Measurements from ENCODE around the gene SPTBN1.
A peak's percentile ranks its signal among the peaks of the same experiment; 100 is the strongest.

The SPTBN1 gene

DNA sequence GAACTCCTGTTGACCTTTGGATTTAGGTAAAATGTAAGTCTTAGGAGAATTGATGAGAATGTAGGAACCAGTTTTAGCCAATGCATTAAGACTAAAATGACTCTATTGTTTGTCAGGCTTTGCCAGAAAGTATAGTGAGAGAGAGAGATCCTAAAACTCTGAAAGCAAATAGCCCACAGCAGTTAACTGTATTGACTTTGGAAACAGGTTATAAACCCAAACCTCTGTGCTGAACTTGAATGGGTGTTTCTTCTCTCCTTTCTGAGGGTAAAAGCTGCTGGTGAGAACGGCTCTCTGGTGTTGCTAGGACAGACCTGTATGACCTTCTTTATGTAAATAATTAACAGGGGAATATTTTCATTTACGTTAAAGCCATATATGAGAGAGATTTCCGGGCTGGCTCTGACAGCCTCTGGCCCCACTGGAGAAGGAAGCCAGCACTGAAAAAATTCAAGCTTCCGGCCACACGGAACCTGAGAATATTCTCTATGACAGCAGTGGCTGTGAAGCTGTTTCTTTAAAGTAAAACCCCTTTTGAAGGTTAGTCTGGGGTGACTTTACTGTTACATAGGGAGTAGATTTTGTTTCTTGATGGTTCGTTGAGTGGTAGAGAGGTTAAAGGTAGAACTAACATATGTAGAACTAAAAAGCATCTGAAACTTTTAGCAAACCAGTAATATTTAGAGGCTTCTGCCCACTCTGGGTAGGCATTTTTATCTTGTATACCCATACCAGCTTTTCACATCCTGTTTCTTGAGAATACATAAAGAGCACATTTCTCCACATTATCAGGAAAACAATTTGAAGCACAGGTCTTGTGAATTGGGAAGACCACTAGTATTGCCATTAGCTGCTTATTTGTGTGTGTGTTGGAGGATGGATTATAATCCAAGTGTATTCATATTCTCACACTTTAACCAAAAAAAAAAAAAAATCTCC is 123.8 kb downstream of the SPTBN1 start:
- Histone ChIP-seq H4K91ac (ENCODE audit: low read depth, low read length) (no peak overlapping the region), H3K79me2 (ENCODE audit: control insufficient read depth, insufficient read depth, low read length, poor library complexity) (peaks cover 3% of the 10 kb centered on the region), H3K36me3 (ENCODE audit: control insufficient read depth in 1 of 2, insufficient read depth in 2 of 2, low read length in 2 of 2) (no peaks in the 10 kb centered on the region), H3K4ac (ENCODE audit: low read depth, low read length) (peak overlapping the region; percentile 52), H2BK5ac (ENCODE audit: low read depth, low read length, poor library complexity) (no peak overlapping the region), H4K8ac (ENCODE audit: low read depth, low read length) (no peak overlapping the region), H3K4me3 (ENCODE audit: low read depth, low read length) (no peak overlapping the region), H3K18ac (ENCODE audit: low read length) (no peak overlapping the region), H2BK12ac (ENCODE audit: low read length) (no peak overlapping the region), H2AFZ (ENCODE audit: insufficient read depth, low read length, poor library complexity) (no peak overlapping the region), H3K9ac (ENCODE audit: low read length) (no peak overlapping the region), H3K4me2 (ENCODE audit: low read length) (no peak overlapping the region), H3K4me1 (ENCODE audit: control insufficient read depth in 1 of 2, insufficient read depth in 2 of 2, low read length in 2 of 2) (peaks cover 0 to 3% of the 10 kb centered on the region in 2 experiments), H3K14ac (ENCODE audit: low read length) (no peak overlapping the region), H3K79me1 (ENCODE audit: low read length) (no peaks in the 10 kb centered on the region), H2AK5ac (ENCODE audit: low read length) (no peak overlapping the region), H2BK120ac (ENCODE audit: insufficient read depth, low read length, poor library complexity) (no peak overlapping the region), H4K12ac (ENCODE audit: low read depth, low read length) (no peak overlapping the region), H3K9me3 (ENCODE audit: insufficient read depth, low read depth, low read length) (no peaks in the 10 kb centered on the region), H3K23ac (ENCODE audit: low read length) (no peak overlapping the region), H3K27ac (ENCODE audit: low read depth, low read length) (no peak overlapping the region), H3K27me3 (ENCODE audit: insufficient read depth, low read length) (no peaks in the 10 kb centered on the region)
- no CpG with 5 or more reads among the region's 6 CpGs for WGBS (ENCODE audit: extremely low coverage, insufficient coverage, insufficient read length)
- no peak for DNase-seq

DNA sequence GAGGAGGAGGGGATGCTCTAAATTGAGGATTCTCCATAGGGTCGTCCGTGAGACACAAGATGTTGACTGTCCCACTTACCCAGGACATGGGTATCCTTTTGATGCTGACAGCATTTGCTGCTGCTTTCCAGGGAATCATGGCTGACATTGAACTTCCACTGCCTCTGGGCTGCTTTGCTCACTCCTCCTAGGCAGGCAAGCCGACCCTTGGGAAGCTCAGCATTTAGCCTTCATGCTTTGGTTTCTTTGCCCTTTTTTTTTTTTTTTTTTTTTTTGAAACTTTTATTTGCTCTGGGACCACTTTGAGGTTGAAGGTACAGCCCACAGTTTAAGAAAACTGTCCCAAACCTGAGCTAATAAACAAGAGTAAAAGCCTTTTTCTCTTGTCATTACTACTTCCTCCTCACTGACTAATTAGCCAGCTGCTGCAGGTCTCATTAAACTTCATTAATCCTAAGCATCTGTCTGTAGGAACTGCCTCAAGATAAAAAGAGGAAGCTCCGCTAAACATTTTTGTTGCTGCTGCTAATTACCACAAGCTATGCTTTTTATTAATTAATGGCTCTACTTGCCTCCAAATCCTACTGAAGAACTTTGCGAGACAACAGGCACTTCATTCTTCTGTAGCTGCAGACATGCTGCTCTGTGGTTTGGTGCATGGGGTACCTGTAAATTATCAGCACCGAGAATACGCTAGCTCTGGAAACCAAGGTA is 125.4 kb downstream of the SPTBN1 start:
- H3K4me3 ChIP-seq (ENCODE audit: low read depth, low read length): no peak overlapping the region
- H4K8ac ChIP-seq (ENCODE audit: low read depth, low read length): no peak overlapping the region
- H3K18ac ChIP-seq (ENCODE audit: low read length): no peak overlapping the region
- no peak overlapping the region for H3K14ac ChIP-seq (ENCODE audit: low read length)
- no peaks in the 10 kb centered on the region for H3K79me1 ChIP-seq (ENCODE audit: low read length)
- H2AK5ac ChIP-seq (ENCODE audit: low read length): no peak overlapping the region
- no peak overlapping the region for H2BK12ac ChIP-seq (ENCODE audit: low read length)
- no peak overlapping the region for H2BK120ac ChIP-seq (ENCODE audit: insufficient read depth, low read length, poor library complexity)
- no peak overlapping the region for H4K91ac ChIP-seq (ENCODE audit: low read depth, low read length)
- H3K27ac ChIP-seq (ENCODE audit: low read depth, low read length): no peak overlapping the region
- no peak overlapping the region for H3K4me2 ChIP-seq (ENCODE audit: low read length)
- H3K36me3 ChIP-seq (ENCODE audit: control insufficient read depth in 1 of 2, insufficient read depth in 2 of 2, low read length in 2 of 2): no peaks in the 10 kb centered on the region
- H4K12ac ChIP-seq (ENCODE audit: low read depth, low read length): no peak overlapping the region
- no peaks in the 10 kb centered on the region for H3K9me3 ChIP-seq (ENCODE audit: insufficient read depth, low read depth, low read length)
- no peaks in the 10 kb centered on the region for H3K27me3 ChIP-seq (ENCODE audit: insufficient read depth, low read length)
- no peak for DNase-seq
- no peak overlapping the region for H3K9ac ChIP-seq (ENCODE audit: low read length)
- no CpG with 5 or more reads among the region's 7 CpGs for WGBS (ENCODE audit: extremely low coverage, insufficient coverage, insufficient read length)
- H3K4me1 ChIP-seq (ENCODE audit: control insufficient read depth in 1 of 2, insufficient read depth in 2 of 2, low read length in 2 of 2): no peaks in the 10 kb centered on the region
- no peak overlapping the region for H2AFZ ChIP-seq (ENCODE audit: insufficient read depth, low read length, poor library complexity)
- H3K23ac ChIP-seq (ENCODE audit: low read length): no peak overlapping the region
- peaks cover 3% of the 10 kb centered on the region for H3K79me2 ChIP-seq (ENCODE audit: control insufficient read depth, insufficient read depth, low read length, poor library complexity)
- no peak overlapping the region for H2BK5ac ChIP-seq (ENCODE audit: low read depth, low read length, poor library complexity)
- H3K4ac ChIP-seq (ENCODE audit: low read depth, low read length): peak overlapping the region; percentile 47

DNA sequence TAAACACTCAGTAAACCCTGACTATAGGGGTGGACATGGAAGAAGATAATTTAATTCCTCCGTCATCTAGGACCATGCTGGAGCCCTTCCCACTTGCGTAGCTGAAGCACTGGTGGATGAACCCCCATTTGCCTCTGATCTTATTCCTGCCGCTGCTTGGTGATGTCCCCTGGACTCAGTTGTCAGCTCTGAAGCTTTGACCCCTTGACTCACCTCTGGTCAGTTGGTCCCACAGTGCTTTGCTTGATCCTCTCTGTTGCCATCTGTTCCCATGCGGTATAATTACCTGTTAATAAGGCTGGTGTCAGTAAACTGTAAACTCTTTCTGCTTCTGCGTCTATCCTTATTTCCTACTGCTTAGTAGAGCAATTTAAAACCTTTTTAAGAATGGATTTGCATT is 126.9 kb downstream of the SPTBN1 start:
- Histone ChIP-seq H3K9ac (ENCODE audit: low read length) (no peak overlapping the region), H3K9me3 (ENCODE audit: insufficient read depth, low read depth, low read length) (no peaks in the 10 kb centered on the region), H2AK5ac (ENCODE audit: low read length) (no peak overlapping the region), H3K27me3 (ENCODE audit: insufficient read depth, low read length) (no peaks in the 10 kb centered on the region), H3K14ac (ENCODE audit: low read length) (no peak overlapping the region), H3K36me3 (ENCODE audit: control insufficient read depth in 1 of 2, insufficient read depth in 2 of 2, low read length in 2 of 2) (peaks cover 0 to 2% of the 10 kb centered on the region in 2 experiments), H3K18ac (ENCODE audit: low read length) (no peak overlapping the region), H3K4me1 (ENCODE audit: control insufficient read depth in 1 of 2, insufficient read depth in 2 of 2, low read length in 2 of 2) (no peaks in the 10 kb centered on the region), H2BK5ac (ENCODE audit: low read depth, low read length, poor library complexity) (no peak overlapping the region), H3K23ac (ENCODE audit: low read length) (no peak overlapping the region), H2BK12ac (ENCODE audit: low read length) (no peak overlapping the region), H3K4ac (ENCODE audit: low read depth, low read length) (peak overlapping the region; percentile 30), H3K79me2 (ENCODE audit: control insufficient read depth, insufficient read depth, low read length, poor library complexity) (peaks cover 3% of the 10 kb centered on the region), H2AFZ (ENCODE audit: insufficient read depth, low read length, poor library complexity) (peak overlapping the region; percentile 51), H4K91ac (ENCODE audit: low read depth, low read length) (no peak overlapping the region), H2BK120ac (ENCODE audit: insufficient read depth, low read length, poor library complexity) (no peak overlapping the region), H3K4me2 (ENCODE audit: low read length) (no peak overlapping the region), H3K27ac (ENCODE audit: low read depth, low read length) (no peak overlapping the region), H4K12ac (ENCODE audit: low read depth, low read length) (no peak overlapping the region), H3K4me3 (ENCODE audit: low read depth, low read length) (no peak overlapping the region), H3K79me1 (ENCODE audit: low read length) (no peaks in the 10 kb centered on the region), H4K8ac (ENCODE audit: low read depth, low read length) (no peak overlapping the region)
- DNase-seq: no peak
- no CpG with 5 or more reads among the region's 5 CpGs for WGBS (ENCODE audit: extremely low coverage, insufficient coverage, insufficient read length)

DNA sequence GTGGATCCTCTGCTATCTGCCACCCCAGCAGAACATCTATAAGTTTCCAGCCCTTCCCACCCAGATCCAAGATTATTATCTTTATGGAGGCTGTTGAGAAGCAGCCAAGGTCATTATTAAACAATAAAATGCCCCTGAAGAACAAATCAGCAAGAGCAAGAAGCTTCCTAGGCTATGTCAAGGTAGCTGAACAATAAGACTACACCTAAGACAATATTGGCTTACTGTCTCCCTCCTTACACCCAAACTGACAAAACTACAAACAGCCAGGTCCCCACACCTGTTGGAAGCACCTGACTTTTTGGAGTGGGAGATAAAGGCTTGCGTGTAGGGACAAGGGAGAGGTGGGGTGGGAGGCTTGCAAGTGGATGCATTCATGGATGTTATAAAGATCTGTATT is 128.5 kb downstream of the SPTBN1 start:
- no CpG with 5 or more reads among the region's 1 CpG for WGBS (ENCODE audit: extremely low coverage, insufficient coverage, insufficient read length)

More for the DNA sequence above, 128.5 kb downstream of the SPTBN1 start:
- DNase-seq: no peak
- Histone ChIP-seq H2BK5ac (ENCODE audit: low read depth, low read length, poor library complexity) (no peak overlapping the region), H2BK120ac (ENCODE audit: insufficient read depth, low read length, poor library complexity) (no peak overlapping the region), H3K79me1 (ENCODE audit: low read length) (no peaks in the 10 kb centered on the region), H2AK5ac (ENCODE audit: low read length) (no peak overlapping the region), H3K4me1 (ENCODE audit: control insufficient read depth in 1 of 2, insufficient read depth in 2 of 2, low read length in 2 of 2) (no peaks in the 10 kb centered on the region), H3K4me3 (ENCODE audit: low read depth, low read length) (no peak overlapping the region), H3K36me3 (ENCODE audit: control insufficient read depth in 1 of 2, insufficient read depth in 2 of 2, low read length in 2 of 2) (peaks cover 0 to 2% of the 10 kb centered on the region in 2 experiments), H3K4ac (ENCODE audit: low read depth, low read length) (no peak overlapping the region), H2BK12ac (ENCODE audit: low read length) (no peak overlapping the region), H3K27me3 (ENCODE audit: insufficient read depth, low read length) (no peaks in the 10 kb centered on the region), H4K12ac (ENCODE audit: low read depth, low read length) (no peak overlapping the region), H4K91ac (ENCODE audit: low read depth, low read length) (no peak overlapping the region), H3K79me2 (ENCODE audit: control insufficient read depth, insufficient read depth, low read length, poor library complexity) (no peaks in the 10 kb centered on the region), H3K14ac (ENCODE audit: low read length) (no peak overlapping the region), H3K23ac (ENCODE audit: low read length) (no peak overlapping the region), H3K4me2 (ENCODE audit: low read length) (no peak overlapping the region), H3K9me3 (ENCODE audit: insufficient read depth, low read depth, low read length) (no peaks in the 10 kb centered on the region), H3K18ac (ENCODE audit: low read length) (no peak overlapping the region), H2AFZ (ENCODE audit: insufficient read depth, low read length, poor library complexity) (no peak overlapping the region), H3K9ac (ENCODE audit: low read length) (no peak overlapping the region), H3K27ac (ENCODE audit: low read depth, low read length) (no peak overlapping the region), H4K8ac (ENCODE audit: low read depth, low read length) (no peak overlapping the region)
